ENCODE data around the gene YWHAG.

DNA sequence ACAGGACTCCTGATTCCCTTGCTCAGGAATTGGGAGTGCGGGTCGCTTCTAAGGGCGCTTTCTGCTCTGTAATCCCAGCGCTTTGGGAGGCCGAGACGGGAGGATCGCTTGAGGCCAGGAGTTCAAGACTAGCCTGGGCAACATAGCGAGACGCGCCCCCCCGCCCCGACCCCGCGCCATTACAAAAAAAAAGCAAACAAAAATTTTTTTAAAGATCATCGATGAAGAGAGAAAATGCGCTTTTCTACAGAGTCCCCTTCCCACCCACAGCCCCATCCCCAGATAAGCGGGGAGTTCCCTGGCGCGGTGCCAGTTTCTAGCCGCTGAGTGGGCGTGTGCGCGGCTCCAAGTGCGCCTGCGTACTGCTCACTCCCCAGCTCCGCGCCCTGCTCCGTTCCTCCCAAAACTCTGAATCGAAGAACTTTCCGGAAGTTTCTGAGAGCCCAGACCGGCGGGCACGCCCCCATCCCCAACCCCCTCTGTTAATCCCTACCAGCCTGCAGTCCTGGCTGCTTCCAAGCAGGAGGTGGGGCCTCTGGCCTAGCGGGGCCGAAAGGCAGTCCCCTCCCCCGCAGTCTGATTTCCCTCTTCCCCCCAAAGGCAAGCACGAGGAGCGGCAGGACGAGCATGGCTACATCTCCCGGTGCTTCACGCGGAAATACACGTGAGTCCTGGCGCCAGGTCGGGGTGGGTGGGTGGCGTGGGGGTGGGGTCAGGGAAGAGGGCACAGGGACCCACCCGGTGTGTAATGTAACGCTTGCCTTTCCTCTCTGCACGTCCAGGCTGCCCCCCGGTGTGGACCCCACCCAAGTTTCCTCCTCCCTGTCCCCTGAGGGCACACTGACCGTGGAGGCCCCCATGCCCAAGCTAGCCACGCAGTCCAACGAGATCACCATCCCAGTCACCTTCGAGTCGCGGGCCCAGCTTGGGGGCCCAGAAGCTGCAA lies 55.3 kb downstream of the YWHAG start:
- TF ChIP-seq ZBTB7A (IDR thresholded peaks at IDR 0.05; ENCODE audit: low read depth) (no peak; the same call in 1 of the 2 replicates), RAD21 (IDR thresholded peaks at IDR 0.05; ENCODE audit: low read depth) (no peak), EP300 (IDR thresholded peaks at IDR 0.05; ENCODE audit: borderline replicate concordance) (no peak), TAF1 (IDR thresholded peaks at IDR 0.05; ENCODE audit: low read depth) (no peak; the same call in 1 of the 2 replicates), EGR1 (IDR thresholded peaks at IDR 0.05) (peak; percentile 88), FOXM1 (IDR thresholded peaks at IDR 0.05; ENCODE audit: borderline replicate concordance, low read depth) (no peak), TEAD4 (IDR thresholded peaks at IDR 0.05) (no peak), NFIC (IDR thresholded peaks at IDR 0.05) (peak; percentile 91), YY1 (IDR thresholded peaks at IDR 0.05; ENCODE audit: low read depth) (no peak), CEBPB (IDR thresholded peaks at IDR 0.05) (no peak), CREB1 (IDR thresholded peaks at IDR 0.05; ENCODE audit: low read depth) (no peak)
- TF ChIP-seq, protein P1, sequence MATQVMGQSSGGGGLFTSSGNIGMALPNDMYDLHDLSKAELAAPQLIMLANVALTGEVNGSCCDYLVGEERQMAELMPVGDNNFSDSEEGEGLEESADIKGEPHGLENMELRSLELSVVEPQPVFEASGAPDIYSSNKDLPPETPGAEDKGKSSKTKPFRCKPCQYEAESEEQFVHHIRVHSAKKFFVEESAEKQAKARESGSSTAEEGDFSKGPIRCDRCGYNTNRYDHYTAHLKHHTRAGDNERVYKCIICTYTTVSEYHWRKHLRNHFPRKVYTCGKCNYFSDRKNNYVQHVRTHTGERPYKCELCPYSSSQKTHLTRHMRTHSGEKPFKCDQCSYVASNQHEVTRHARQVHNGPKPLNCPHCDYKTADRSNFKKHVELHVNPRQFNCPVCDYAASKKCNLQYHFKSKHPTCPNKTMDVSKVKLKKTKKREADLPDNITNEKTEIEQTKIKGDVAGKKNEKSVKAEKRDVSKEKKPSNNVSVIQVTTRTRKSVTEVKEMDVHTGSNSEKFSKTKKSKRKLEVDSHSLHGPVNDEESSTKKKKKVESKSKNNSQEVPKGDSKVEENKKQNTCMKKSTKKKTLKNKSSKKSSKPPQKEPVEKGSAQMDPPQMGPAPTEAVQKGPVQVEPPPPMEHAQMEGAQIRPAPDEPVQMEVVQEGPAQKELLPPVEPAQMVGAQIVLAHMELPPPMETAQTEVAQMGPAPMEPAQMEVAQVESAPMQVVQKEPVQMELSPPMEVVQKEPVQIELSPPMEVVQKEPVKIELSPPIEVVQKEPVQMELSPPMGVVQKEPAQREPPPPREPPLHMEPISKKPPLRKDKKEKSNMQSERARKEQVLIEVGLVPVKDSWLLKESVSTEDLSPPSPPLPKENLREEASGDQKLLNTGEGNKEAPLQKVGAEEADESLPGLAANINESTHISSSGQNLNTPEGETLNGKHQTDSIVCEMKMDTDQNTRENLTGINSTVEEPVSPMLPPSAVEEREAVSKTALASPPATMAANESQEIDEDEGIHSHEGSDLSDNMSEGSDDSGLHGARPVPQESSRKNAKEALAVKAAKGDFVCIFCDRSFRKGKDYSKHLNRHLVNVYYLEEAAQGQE (IDR thresholded peaks at IDR 0.05; ENCODE audit: low read depth): no peak
- TF ChIP-seq, protein P2, sequence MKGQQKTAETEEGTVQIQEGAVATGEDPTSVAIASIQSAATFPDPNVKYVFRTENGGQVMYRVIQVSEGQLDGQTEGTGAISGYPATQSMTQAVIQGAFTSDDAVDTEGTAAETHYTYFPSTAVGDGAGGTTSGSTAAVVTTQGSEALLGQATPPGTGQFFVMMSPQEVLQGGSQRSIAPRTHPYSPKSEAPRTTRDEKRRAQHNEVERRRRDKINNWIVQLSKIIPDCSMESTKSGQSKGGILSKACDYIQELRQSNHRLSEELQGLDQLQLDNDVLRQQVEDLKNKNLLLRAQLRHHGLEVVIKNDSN (IDR thresholded peaks at IDR 0.05): no peak
- TF ChIP-seq, protein P3, sequence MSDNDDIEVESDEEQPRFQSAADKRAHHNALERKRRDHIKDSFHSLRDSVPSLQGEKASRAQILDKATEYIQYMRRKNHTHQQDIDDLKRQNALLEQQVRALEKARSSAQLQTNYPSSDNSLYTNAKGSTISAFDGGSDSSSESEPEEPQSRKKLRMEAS (IDR thresholded peaks at IDR 0.05): peak; percentile 79
